ENCODE measurements around the gene CHCHD3. TPM values are rescaled to one million over a fixed set of nuclear protein-coding genes. Genes with fewer than 3 reads are reported as not detected.

The CHCHD3 gene
- total RNA-seq, 4 donors from 2014 or later, result 27.9 to 39.0 (median 34.5) TPM

GRCh38 chr7:132881317-132881716 lies 200.6 kb downstream of the CHCHD3 start:
- 76 to 79% methylated on average over 3 of the region's 3 CpGs for WGBS, 2 donors
- no peak overlapping the region for H3K4me3 ChIP-seq (ENCODE audit: low read depth, poor library complexity, severe bottlenecking)
- DNase-seq (ENCODE audit: low spot score in 2 of 2), result no peak
- intact Hi-C loops (cut with DNase I; ENCODE audit: low total_unique reads), result loop anchor here (5.0 kb wide), 1 partner anchor 1059 kb away; no protein-coding TSS in a partner anchor
- TF ChIP-seq POLR2A (IDR thresholded peaks at IDR 0.05), result no peak
- no peak for TF ChIP-seq CTCF (IDR thresholded peaks at IDR 0.05)

GRCh38 chr7:132879579-132879978 lies 202.3 kb downstream of the CHCHD3 start:
- H3K4me3 ChIP-seq (ENCODE audit: low read depth, poor library complexity, severe bottlenecking), result no peak overlapping the region
- intact Hi-C loops (cut with DNase I; ENCODE audit: low total_unique reads), result no loop called here
- TF ChIP-seq CTCF (IDR thresholded peaks at IDR 0.05) (no peak), POLR2A (IDR thresholded peaks at IDR 0.05) (no peak)
- WGBS, 2 donors, result 96 to 98% methylated on average over 7 of the region's 7 CpGs
- no peak for DNase-seq (ENCODE audit: low spot score in 2 of 2)

GRCh38 chr7:132878204-132878919 lies 203.5 kb downstream of the CHCHD3 start:
- H3K4me3 ChIP-seq (ENCODE audit: low read depth, poor library complexity, severe bottlenecking), result no peak overlapping the region
- DNase-seq (ENCODE audit: low spot score in 2 of 2), result no peak
- TF ChIP-seq CTCF (IDR thresholded peaks at IDR 0.05), result no peak
- TF ChIP-seq POLR2A (IDR thresholded peaks at IDR 0.05), result no peak
- 61 to 70% methylated on average over 1 of the region's 1 CpG for WGBS, 2 donors
- intact Hi-C loops (cut with DNase I; ENCODE audit: low total_unique reads), result no loop called here

- DNase-seq (ENCODE audit: low spot score in 2 of 2), result no peak
- 62 to 72% methylated on average over 2 of the region's 2 CpGs for WGBS, 2 donors
- intact Hi-C loops (cut with DNase I; ENCODE audit: low total_unique reads), result no loop called here
- TF ChIP-seq POLR2A (IDR thresholded peaks at IDR 0.05) (no peak), CTCF (IDR thresholded peaks at IDR 0.05) (no peak)
- no peak overlapping the region for H3K4me3 ChIP-seq (ENCODE audit: low read depth, poor library complexity, severe bottlenecking)
These were observed 204.3 kb downstream of the CHCHD3 start for GRCh38 chr7:132877573-132877972.

GRCh38 chr7:132876576-132876975 lies 205.3 kb downstream of the CHCHD3 start:
- WGBS, 2 donors, result 85 to 96% methylated on average over 1 of the region's 1 CpG
- intact Hi-C loops (cut with DNase I; ENCODE audit: low total_unique reads), result no loop called here
- no peak for TF ChIP-seq CTCF (IDR thresholded peaks at IDR 0.05)
- TF ChIP-seq POLR2A (IDR thresholded peaks at IDR 0.05), result no peak
- DNase-seq (ENCODE audit: low spot score in 2 of 2), result no peak
- H3K4me3 ChIP-seq (ENCODE audit: low read depth, poor library complexity, severe bottlenecking), result no peak overlapping the region

GRCh38 chr7:132872034-132872433 lies 209.9 kb downstream of the CHCHD3 start:
- DNase-seq (ENCODE audit: low spot score in 2 of 2), result no peak
- H3K4me3 ChIP-seq (ENCODE audit: low read depth, poor library complexity, severe bottlenecking), result no peak overlapping the region
- WGBS, 2 donors, result 72 to 87% methylated on average over 4 to 5 of the region's 5 CpGs
- intact Hi-C loops (cut with DNase I; ENCODE audit: low total_unique reads), result no loop called here
- TF ChIP-seq CTCF (IDR thresholded peaks at IDR 0.05) (no peak), POLR2A (IDR thresholded peaks at IDR 0.05) (no peak)

Measured in lower leg skin (tissue), 4 donors.